Measurements from ENCODE around the gene COG5. TPM values are rescaled to one million over a fixed set of nuclear protein-coding genes. Genes with fewer than 3 reads are reported as not detected.

Gene COG5
- total RNA-seq: 29.8 TPM

DNA sequence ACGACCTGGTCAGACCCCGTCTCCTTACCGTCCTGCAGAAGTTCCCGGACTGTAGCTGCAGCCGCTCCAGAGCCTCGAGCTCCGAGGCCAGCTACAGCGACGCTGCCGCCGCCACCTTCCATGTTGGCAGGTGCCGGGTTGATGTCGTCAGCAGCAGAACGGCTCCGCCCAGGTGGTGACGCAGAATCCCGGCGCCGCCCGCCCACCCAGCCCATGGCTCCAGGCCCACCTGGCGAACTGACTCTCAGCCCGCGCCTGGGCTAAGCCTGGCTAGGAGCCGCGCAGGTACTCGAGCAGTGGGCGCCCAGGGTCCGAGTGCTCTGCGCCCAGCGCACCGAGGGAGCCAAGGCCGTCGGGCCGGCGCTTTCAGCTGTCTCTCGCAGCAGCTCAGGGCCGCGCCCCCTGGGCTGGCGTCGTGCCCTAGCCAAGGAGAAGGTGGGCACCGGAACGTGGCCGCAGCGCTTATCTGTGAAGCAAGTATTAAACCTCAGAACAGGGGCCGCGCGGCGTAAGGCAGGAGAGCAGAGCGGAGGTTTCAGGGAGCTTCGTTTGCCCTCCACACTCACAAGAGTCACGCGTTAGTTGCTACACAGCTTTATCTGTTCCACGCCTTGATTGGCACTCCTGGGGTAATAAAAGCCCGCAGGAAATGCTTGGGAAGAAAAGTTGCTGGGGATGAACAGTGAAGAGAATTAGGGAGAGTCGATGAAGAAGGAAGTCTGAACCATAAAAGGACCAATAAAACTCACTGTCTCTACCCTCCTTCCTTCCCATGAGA, at the start of gene COG5, which contains the start of gene DUS4L:
Gene COG5 (minus strand): TSS at position 146 of the 778 bp plus-strand sequence. CDS start 24 bp downstream, at position 122.
Gene DUS4L (plus strand): TSS at position 197 of the 778 bp plus-strand sequence. CDS start 3,100 bp downstream, outside the sequence.
- FAIRE-seq (no peak), DNase-seq (ENCODE audit: low spot score in 2 of 2) (peak; percentile 73 to 82)

GRCh38 chr7:107613439-107613838, 49.7 kb upstream of the COG5 start:
- DNase-seq (ENCODE audit: low spot score in 2 of 2) (no peak), FAIRE-seq (no peak)

GRCh38 chr7:107610323-107610722, 46.6 kb upstream of the COG5 start:
- DNase-seq (ENCODE audit: low spot score in 2 of 2): no peak
- FAIRE-seq: no peak

DNA sequence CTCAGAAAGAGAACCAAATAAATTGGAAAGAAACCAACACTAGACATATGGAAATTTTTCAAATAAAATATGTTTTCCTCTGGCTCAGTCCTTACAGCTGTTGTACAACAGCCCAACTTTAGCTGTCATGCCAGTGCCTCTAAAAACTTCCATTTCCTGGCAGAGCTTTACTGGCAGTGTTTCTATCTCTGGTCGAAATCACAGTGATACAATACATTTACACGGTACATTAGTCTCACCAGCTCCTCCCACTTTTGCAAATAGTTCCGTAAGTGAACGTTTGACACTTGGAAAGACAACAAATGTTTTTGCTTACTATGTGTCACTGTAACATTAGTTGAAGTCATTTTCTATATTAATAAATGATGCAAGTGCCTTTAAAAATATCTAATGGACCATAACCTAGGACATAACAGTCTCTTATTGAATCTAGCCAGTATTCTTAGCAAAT, 46.1 kb upstream of the COG5 start:
- no peak for DNase-seq (ENCODE audit: low spot score in 2 of 2)
- FAIRE-seq: no peak

- no peak for FAIRE-seq
- DNase-seq (ENCODE audit: low spot score in 2 of 2): no peak
Observed at GRCh38 chr7:107606303-107606702, 42.6 kb upstream of the COG5 start.

DNA sequence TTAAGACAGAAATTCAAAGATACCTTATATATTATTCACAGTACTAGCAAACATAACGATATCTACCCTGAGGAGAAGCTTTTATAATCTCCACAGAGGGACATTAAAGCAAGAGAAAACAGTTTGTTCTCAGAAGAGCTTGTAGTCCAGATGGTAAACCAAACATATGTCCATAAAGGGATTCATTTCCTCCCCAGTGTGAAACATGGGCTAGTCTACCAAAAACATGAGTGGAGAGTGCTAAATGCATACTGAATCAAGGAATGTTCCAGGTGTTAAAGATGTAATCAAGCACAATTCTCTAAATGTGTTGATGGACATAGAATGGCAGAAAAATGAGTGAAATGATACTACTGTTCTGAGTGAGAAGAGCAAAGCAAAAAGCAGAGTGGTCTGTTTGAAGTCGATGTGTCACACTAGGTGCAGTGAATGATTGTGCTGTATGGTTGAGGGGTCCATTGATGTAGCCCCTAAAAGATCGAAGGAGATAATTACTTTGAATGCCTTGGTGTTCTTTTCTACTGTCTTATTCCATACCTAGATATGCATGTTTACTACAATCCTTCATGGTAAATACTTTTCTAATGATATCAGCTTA, 41.6 kb upstream of the COG5 start:
- DNase-seq (ENCODE audit: low spot score in 2 of 2) (no peak), FAIRE-seq (no peak)

DNA sequence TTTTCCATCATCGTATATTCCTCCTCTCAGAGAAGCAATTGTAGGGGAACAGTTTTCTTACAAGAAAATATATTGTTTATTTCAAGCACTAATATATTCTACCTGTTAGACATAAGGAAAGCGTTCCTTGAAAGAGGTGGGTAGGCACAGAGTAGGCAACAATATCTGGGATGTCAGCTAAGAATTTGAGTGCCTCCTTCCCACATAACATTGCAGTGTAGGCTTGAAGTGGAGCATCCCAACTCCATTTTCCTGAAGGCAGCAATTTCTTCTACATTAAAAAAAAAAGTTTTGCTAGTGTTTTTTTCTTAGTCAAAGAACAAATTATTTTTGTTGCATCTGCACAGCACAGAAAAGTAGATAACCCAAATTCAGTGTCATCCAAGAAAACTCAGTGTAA, 37.1 kb upstream of the COG5 start:
- FAIRE-seq (no peak), DNase-seq (ENCODE audit: low spot score in 2 of 2) (no peak)

- FAIRE-seq (no peak), DNase-seq (ENCODE audit: low spot score in 2 of 2) (no peak)
Observed at GRCh38 chr7:107599262-107599661, 35.5 kb upstream of the COG5 start.

GRCh38 chr7:107597953-107598352, 34.2 kb upstream of the COG5 start:
- DNase-seq (ENCODE audit: low spot score in 2 of 2): no peak
- FAIRE-seq: no peak

DNA sequence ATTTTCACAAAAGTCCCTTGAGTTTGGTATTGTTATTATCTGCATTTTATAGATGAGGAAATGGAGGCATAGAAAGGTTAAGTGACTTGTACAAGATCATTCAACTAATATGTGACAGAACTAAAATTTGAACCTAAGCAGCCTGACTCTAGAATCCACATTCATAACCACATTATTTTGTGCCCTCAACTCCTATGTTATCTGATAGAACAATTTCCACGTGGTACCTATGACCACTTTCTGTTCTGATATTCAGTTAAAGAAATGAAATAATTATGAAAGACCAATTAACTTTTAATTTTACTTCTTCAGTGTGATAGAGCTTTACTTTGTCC, 33.8 kb upstream of the COG5 start:
- FAIRE-seq (no peak), DNase-seq (ENCODE audit: low spot score in 2 of 2) (no peak)

DNA sequence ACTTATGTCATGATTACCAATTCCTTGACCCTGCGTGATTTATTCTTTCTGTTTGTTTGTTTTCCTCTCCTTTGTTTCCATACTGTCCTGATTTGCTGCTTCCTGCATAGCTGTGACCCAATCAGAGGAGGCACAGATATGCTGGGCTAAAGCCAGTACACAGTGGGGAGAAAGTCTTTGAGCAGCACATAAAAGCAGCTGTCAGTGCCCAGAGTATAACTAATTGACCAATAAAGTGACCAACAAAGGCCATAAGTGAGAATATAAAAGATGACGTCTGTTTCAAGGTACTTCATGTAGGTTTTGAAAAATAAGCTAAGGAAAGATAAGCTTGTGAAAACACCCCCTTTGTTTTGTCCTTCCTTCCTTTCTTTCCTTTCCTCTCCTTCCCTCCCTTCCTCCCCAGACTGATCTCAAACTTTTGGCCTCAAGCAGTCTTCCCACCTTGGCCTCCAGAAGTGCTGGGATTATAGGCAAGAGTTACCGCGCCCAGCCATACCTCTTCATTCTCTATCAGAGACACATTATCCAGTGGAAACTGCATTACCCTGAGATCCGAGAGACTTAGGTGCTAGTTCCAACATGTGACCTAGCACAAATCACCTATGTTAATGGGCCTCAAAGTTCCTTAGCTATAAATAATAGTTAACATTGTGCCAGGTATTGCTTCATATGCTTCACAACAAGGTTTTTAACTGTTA, 33.3 kb upstream of the COG5 start:
- no peak for DNase-seq (ENCODE audit: low spot score in 2 of 2)
- no peak for FAIRE-seq

DNA sequence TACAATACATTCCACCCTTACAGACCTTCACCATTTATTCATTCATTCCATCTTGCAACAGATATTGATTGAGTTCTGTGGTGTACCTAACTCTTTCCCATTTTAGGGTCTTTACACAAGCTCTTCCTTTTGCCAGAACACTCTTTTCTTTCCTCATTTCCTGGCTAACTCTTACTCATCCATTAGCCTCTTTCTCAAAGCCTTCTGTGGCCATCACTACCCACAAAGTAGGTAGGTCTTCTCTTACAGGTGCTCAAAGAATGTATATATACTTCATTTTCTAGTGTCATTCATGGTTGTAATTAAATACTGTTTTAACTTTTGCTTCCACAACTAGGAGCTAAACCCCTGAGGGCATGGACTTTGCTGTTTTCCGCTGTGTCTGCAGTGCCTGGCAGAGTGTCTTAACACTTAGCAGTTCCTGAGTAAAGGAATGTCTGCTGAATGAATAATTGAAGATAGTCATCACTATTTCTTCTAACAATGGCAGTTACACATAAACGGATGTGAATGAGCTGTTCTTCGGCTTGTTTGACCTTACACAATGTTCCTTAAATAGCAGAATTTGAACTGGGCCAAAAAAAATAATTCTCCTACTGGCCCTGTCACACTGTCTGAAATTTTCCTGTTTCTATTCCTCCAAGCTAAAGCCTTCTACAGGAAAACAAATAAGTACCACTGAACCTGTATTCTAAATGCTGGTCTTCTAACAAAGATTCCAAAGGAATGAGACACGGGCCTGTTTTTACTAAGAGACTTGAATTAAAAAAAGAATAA, 31.4 kb upstream of the COG5 start:
- no peak for FAIRE-seq
- DNase-seq (ENCODE audit: low spot score in 2 of 2): no peak

DNA sequence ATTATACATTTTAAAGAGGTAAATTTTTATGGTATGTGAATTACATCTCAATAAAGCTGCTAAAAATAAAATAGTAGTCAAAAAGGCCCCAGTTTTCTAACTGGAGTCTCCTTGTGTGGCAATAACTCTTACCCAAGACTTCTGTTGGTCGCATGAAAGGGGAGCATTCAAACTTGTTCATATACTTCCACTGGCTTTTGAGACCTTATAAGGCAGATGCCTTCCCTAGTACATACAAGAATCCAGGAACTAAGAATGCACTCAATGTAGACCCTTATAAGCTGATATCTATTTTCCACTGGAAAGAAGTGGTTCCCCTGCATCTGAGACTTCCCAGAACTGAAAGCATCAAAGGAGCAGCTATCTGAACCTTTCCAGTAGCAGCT, 29.3 kb upstream of the COG5 start:
- DNase-seq (ENCODE audit: low spot score in 2 of 2) (no peak), FAIRE-seq (no peak)

GRCh38 chr7:107592361-107593024, 28.8 kb upstream of the COG5 start:
- DNase-seq (ENCODE audit: low spot score in 2 of 2): no peak
- no peak for FAIRE-seq

DNA sequence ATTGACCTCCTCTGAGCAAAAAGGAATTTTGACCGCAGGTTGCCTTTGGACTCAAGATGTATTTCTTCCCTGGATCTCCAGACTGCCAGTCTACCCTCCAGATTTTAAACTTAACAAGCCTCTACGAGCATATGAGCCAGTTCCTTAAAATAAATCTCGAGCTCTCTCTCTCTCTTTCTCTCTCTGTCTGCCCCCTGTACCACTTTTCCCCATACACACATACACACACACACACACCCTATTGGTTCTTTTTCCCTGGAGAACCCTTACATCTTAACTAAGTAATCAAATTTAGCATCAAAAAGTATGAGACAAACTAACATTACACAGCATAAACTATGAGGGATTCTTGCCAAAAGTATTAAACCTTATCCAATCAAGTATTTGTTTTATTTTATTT, 27.7 kb upstream of the COG5 start:
- no peak for DNase-seq (ENCODE audit: low spot score in 2 of 2)
- FAIRE-seq: no peak

DNA sequence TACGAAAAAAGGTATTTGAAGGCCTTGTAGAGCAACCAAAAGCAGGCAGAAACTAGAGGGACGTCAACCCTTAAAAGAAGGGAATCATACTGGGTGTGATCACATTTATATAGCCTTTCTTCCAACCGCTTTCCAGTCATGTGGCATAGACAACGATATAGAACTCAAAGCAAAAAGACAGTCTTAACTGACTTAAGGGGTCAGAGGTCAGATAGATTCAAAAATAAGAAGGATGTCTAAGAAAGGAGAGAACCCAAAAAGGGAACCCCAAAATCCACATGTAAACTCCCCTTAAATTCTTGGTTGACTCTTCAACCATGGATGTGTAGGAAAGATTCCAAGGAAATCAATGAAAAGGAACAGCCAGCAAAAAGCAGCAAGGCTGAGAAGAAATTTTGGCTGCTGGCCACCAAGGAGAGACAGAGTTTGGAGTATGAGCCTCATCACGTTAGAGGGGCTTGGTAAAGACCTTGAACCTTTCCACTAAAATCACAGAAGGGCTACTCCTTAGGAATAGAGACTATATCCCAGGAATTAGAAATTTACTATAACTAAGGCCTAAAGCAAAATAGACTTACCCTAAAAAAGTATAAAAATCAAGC, 24.9 kb upstream of the COG5 start:
- no peak for FAIRE-seq

GRCh38 chr7:107584716-107585115, 21.0 kb upstream of the COG5 start:
- DNase-seq (ENCODE audit: low spot score in 2 of 2) (no peak), FAIRE-seq (no peak)

More for the DNA sequence above, 24.9 kb upstream of the COG5 start:
- no peak for DNase-seq (ENCODE audit: low spot score in 2 of 2)

DNA sequence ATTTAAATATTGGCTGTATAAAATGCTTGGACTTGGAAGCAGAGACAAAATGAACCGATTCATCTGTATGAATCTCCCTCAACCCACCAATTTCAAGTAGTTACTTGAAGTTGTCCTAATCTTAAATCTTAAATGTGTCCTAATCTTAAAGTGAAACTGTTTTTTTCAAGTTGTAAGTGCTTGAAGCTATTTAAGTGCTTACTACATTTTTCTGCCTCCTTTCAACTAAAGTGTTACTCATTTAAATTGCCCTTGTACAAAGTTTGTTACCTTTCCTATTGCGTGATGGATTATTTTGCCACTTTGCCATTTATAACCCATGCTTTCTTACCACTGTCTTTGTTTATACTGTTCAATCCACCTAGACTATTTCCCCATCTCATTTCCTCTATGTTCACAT, 19.2 kb upstream of the COG5 start:
- FAIRE-seq (no peak), DNase-seq (ENCODE audit: low spot score in 2 of 2) (no peak)

DNA sequence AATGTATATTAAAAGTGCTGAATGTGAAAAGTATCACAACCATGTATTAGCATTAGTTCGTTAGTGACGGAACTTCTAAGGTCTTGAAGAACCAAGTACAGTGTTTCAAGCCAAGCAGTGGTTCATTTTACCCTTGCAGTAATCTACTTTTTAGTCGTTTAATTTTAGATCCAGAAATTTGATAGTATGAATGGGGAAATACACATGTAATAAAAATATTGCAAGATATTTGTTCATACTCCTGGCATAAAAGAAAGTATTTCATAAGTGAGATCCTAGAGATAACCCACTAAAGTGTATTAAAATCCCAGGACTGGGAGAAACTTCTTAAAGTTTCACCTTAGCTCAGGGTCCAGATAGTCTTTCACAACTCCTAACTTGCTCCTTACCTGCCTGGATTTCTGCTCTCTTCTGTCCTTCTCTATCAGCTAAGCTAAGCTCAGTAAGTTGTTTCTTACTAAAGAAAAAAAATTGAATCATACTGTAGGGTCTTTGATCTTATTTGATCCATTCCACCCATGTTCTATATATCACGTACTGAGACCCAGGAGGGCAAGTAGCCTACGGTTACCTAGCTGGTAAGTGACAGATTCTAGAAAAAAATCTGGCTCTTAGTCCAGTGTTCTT, 17.8 kb upstream of the COG5 start:
- no peak for FAIRE-seq
- DNase-seq (ENCODE audit: low spot score in 2 of 2): no peak
